ENCODE measurements around the gene ZNHIT3.

The ZNHIT3 gene

GRCh38 chr17:36461330-36462110, 25.0 kb upstream of the ZNHIT3 start:
- no peak for DNase-seq (ENCODE audit: low read depth)
- TF ChIP-seq CTCF (IDR thresholded peaks at IDR 0.05; ENCODE audit: low read depth, low read length, missing control alignments): no peak
- H3K4me3 ChIP-seq (ENCODE audit: low read depth, low read length): no peak overlapping the region

- DNase-seq (ENCODE audit: low read depth): no peak
- H3K4me3 ChIP-seq (ENCODE audit: low read depth, low read length): no peak overlapping the region
- no peak for TF ChIP-seq CTCF (IDR thresholded peaks at IDR 0.05; ENCODE audit: low read depth, low read length, missing control alignments)
Measured at GRCh38 chr17:36463916-36464764, 22.3 kb upstream of the ZNHIT3 start.

- DNase-seq (ENCODE audit: low read depth): no peak
- TF ChIP-seq CTCF (IDR thresholded peaks at IDR 0.05; ENCODE audit: low read depth, low read length, missing control alignments): no peak
- no peak overlapping the region for H3K4me3 ChIP-seq (ENCODE audit: low read depth, low read length)
Measured at GRCh38 chr17:36464765-36465088, 21.8 kb upstream of the ZNHIT3 start.

GRCh38 chr17:36468903-36469635, 17.4 kb upstream of the ZNHIT3 start:
- TF ChIP-seq CTCF (IDR thresholded peaks at IDR 0.05; ENCODE audit: low read depth, low read length, missing control alignments): no peak
- H3K4me3 ChIP-seq (ENCODE audit: low read depth, low read length): no peak overlapping the region
- no peak for DNase-seq (ENCODE audit: low read depth)

- H3K4me3 ChIP-seq (ENCODE audit: low read depth, low read length): no peak overlapping the region
- TF ChIP-seq CTCF (IDR thresholded peaks at IDR 0.05; ENCODE audit: low read depth, low read length, missing control alignments): no peak
- no peak for DNase-seq (ENCODE audit: low read depth)
Measured at GRCh38 chr17:36469733-36470132, 16.7 kb upstream of the ZNHIT3 start.

GRCh38 chr17:36470499-36470898, 16.0 kb upstream of the ZNHIT3 start:
- H3K4me3 ChIP-seq (ENCODE audit: low read depth, low read length): no peak overlapping the region
- DNase-seq (ENCODE audit: low read depth): no peak
- no peak for TF ChIP-seq CTCF (IDR thresholded peaks at IDR 0.05; ENCODE audit: low read depth, low read length, missing control alignments)

All from GM12864 (cell line).